Activated gamma-delta T cell (primary cell): ENCODE measurements around the gene SUMO3.

Experiments
- DNase-seq: peaks from one replicate; lab custom pipeline; 2025; lab: John Stamatoyannopoulos, UW

The SUMO3 gene

GRCh38 chr21:44802396-44803153 lies 15.3 kb downstream of the SUMO3 start:
- no peak for DNase-seq

- DNase-seq, result peak; percentile 74
Observed at GRCh38 chr21:44801468-44802395, 16.1 kb downstream of the SUMO3 start, which contains the start of gene UBE2G2. TSS of gene UBE2G2 (minus strand) at chr21:44801820. CDS start at chr21:44801748, 72 bp downstream.

- no peak for DNase-seq
Observed at GRCh38 chr21:44800971-44801467, 16.8 kb downstream of the SUMO3 start.

- no peak for DNase-seq
Observed at GRCh38 chr21:44800103-44800502, 17.8 kb downstream of the SUMO3 start.

- DNase-seq, result no peak
Observed at GRCh38 chr21:44799646-44800045, 18.2 kb downstream of the SUMO3 start.

- no peak for DNase-seq
Observed at GRCh38 chr21:44797775-44798174, 20.1 kb downstream of the SUMO3 start.

- no peak for DNase-seq
Observed at GRCh38 chr21:44795342-44795741, 22.5 kb downstream of the SUMO3 start.

- no peak for DNase-seq
Observed at GRCh38 chr21:44793592-44794374, 24.1 kb downstream of the SUMO3 start.

GRCh38 chr21:44792702-44793591 lies 24.9 kb downstream of the SUMO3 start:
- DNase-seq, result no peak

GRCh38 chr21:44791993-44792392 lies 25.9 kb downstream of the SUMO3 start:
- DNase-seq, result no peak

- no peak for DNase-seq
Observed at GRCh38 chr21:44791246-44791645, 26.6 kb downstream of the SUMO3 start.

GRCh38 chr21:44790368-44790767 lies 27.5 kb downstream of the SUMO3 start:
- no peak for DNase-seq

- DNase-seq, result no peak
Observed at GRCh38 chr21:44789880-44790279, 28.0 kb downstream of the SUMO3 start.

- no peak for DNase-seq
Observed at GRCh38 chr21:44785620-44786335, 32.1 kb downstream of the SUMO3 start.

- DNase-seq, result no peak
Observed at GRCh38 chr21:44784810-44785209, 33.1 kb downstream of the SUMO3 start.

- no peak for DNase-seq
Observed at GRCh38 chr21:44783020-44783696, 34.7 kb downstream of the SUMO3 start.

- no peak for DNase-seq
Observed at GRCh38 chr21:44780767-44781459, 36.9 kb downstream of the SUMO3 start.

GRCh38 chr21:44780137-44780502 lies 37.7 kb downstream of the SUMO3 start:
- DNase-seq, result no peak
